Common myeloid progenitor, CD34-positive (primary cell): ENCODE measurements around the gene PBX1.

Experiments used
- CTCF ChIA-PET: fragments of 350-600 bp; sonication (Branson Sonifier 250); formaldehyde crosslinking; loops from one replicate; lab custom pipeline; 2021; ENCODE audit warnings: antibody characterized with exemption; lab: Charles Lee
- POLR2A ChIA-PET: fragments of 350-600 bp; sonication (Branson Sonifier 250); formaldehyde crosslinking; loops from one replicate; lab custom pipeline; 2021; ENCODE audit warnings: antibody characterized with exemption; lab: Charles Lee
- DNase-seq, 3 donors: peaks; one replicate each; pipeline versions ENCODE4 v3.0.0 to v3.0.0-alpha.2; 2013
- H3K27ac ChIP-seq, 2 experiments: 1 replicate in 1 of 2; 2 replicates in 1 of 2; pipeline ENCODE4 v1.7.0; 2013; ENCODE audit warnings: inconsistent platforms in 2 of 2, low read length in 2 of 2, mild to moderate bottlenecking in 2 of 2, low read depth in 1 of 2, moderate library complexity in 1 of 2; ENCODE audit not compliant: severe bottlenecking in 2 of 2, insufficient read depth in 1 of 2, poor library complexity in 1 of 2
- H3K27me3 ChIP-seq, 5 experiments: replicated peaks in 2 of 5; 1 replicate in 3 of 5; 2 replicates in 2 of 5; pipeline versions ENCODE4 v1.6.1 to v1.7.0; 2013; ENCODE audit warnings: low read length in 4 of 5, mild to moderate bottlenecking in 2 of 5, moderate library complexity in 2 of 5, inconsistent platforms in 1 of 5; ENCODE audit not compliant: insufficient read depth in 5 of 5, control insufficient read depth in 4 of 5
- H3K36me3 ChIP-seq, 4 experiments: 1 replicate in 2 of 4; 2 replicates in 2 of 4; pipeline versions ENCODE4 v1.6.1 to v1.7.0; 2013; ENCODE audit warnings: low read length in 3 of 4, control low read depth in 1 of 4, mild to moderate bottlenecking in 1 of 4; ENCODE audit not compliant: control insufficient read depth in 4 of 4, insufficient read depth in 4 of 4
- H3K4me1 ChIP-seq, 4 experiments: 1 replicate in 3 of 4; 2 replicates in 1 of 4; pipeline versions ENCODE4 v1.6.1 to v1.7.1; 2013; ENCODE audit warnings: low read length in 3 of 4, mild to moderate bottlenecking in 3 of 4, control low read depth in 1 of 4, inconsistent platforms in 1 of 4, moderate library complexity in 1 of 4; ENCODE audit not compliant: control insufficient read depth in 4 of 4, insufficient read depth in 4 of 4; ENCODE audit errors: control extremely low read depth in 1 of 4
- H3K4me3 ChIP-seq, 7 experiments: 1 replicate in 4 of 7; 2 replicates in 3 of 7; pipeline versions ENCODE4 v1.5.1 to v1.7.0; 2013; ENCODE audit warnings: mild to moderate bottlenecking in 7 of 7, low read length in 6 of 7, moderate library complexity in 6 of 7, inconsistent platforms in 2 of 7, low read depth in 2 of 7, control low read depth in 1 of 7; ENCODE audit not compliant: insufficient read depth in 4 of 7, control insufficient read depth in 1 of 7; ENCODE audit errors: extremely low read depth in 1 of 7
- H3K9me3 ChIP-seq, 5 experiments: 1 replicate in 4 of 5; 2 replicates in 1 of 5; pipeline versions ENCODE4 v1.6.1 to v1.7.1; 2013; ENCODE audit warnings: low read length in 4 of 5, mild to moderate bottlenecking in 2 of 5, inconsistent platforms in 1 of 5, low read depth in 1 of 5, moderate library complexity in 1 of 5; ENCODE audit not compliant: control insufficient read depth in 4 of 5, insufficient read depth in 2 of 5; ENCODE audit errors: control extremely low read depth in 1 of 5
- WGBS: methylation state at CpG from one replicate; pipeline ENCODE4 v1.1.5; 2013; ENCODE audit not compliant: insufficient coverage; 5-methylcytosine and 5-hydroxymethylcytosine counted together

The PBX1 gene

GRCh38 chr1:164578479-164579200 is 19.7 kb downstream of the PBX1 start:
- no peak overlapping the region for H3K27ac ChIP-seq
- DNase-seq, result no peak
- ChIA-PET CTCF (no interaction called here), POLR2A (no interaction called here)
- WGBS, result 81% methylated on average over 3 of the region's 4 CpGs
- no peaks in the 10 kb centered on the region for H3K27me3 ChIP-seq
- peaks cover 0 to 6% (median 3%) of the 10 kb centered on the region in 4 experiments for H3K36me3 ChIP-seq
- H3K9me3 ChIP-seq, result no peaks in the 10 kb centered on the region
- no peak overlapping the region for H3K4me3 ChIP-seq
- H3K4me1 ChIP-seq, result peaks cover 0 to 9% (median 0%) of the 10 kb centered on the region in 4 experiments

DNA sequence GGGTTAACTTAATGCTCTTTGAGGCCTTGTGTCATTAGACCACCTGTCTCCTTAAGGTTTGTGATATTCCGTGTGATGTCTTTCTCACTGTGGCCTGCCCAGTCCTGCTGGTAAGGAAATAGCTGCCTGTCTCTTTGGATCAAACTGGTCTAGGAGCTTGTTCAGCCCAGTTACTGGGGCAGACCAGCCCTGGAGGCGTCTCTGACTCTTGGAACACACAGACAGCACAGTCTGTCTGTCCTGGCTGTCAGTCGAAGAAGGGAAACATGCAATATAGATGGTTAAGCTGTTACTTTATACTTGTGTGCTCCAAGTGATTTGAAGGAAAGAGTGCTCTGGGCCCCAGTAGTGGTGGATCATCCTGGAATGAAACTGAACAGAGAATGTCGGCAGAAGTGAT is 20.4 kb downstream of the PBX1 start:
- no peaks in the 10 kb centered on the region for H3K9me3 ChIP-seq
- ChIA-PET POLR2A (no interaction called here), CTCF (interaction anchor here (0.6 kb wide), 1 partner anchor 182 kb away, joined by 4 read pairs; no protein-coding TSS in a partner anchor)
- H3K27ac ChIP-seq, result no peak overlapping the region
- peaks cover 0 to 9% (median 0%) of the 10 kb centered on the region in 4 experiments for H3K4me1 ChIP-seq
- no peak for DNase-seq
- 98% methylated on average over 4 of the region's 4 CpGs for WGBS
- H3K36me3 ChIP-seq, result peaks cover 0 to 7% (median 3%) of the 10 kb centered on the region in 4 experiments
- no peaks in the 10 kb centered on the region for H3K27me3 ChIP-seq
- no peak overlapping the region for H3K4me3 ChIP-seq

DNA sequence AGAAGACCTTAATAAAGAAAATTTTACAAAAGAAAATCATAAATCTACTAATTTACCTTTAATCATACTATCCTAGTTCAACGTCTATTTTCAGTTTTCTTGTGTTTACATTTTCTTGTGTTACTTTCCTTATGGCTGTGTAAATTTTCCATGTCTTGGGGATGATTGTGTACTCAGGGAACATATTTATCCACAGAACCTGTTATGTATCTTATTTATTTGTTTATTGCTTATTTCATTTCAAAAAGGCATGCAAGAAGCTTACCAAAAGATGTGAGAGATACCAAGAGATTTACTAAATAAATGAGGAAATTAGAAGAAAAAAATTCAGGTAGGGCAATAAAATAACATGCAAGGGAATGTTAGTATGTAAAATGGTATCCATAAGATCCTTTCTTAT is 22.8 kb downstream of the PBX1 start:
- H3K36me3 ChIP-seq, result peaks cover 0 to 9% (median 2%) of the 10 kb centered on the region in 4 experiments
- peaks cover 0 to 9% (median 0%) of the 10 kb centered on the region in 4 experiments for H3K4me1 ChIP-seq
- no CpG with 5 or more reads among the region's 1 CpG for WGBS
- DNase-seq, result no peak
- no peak overlapping the region for H3K27ac ChIP-seq
- CTCF ChIA-PET, result interaction anchor here (1.0 kb wide), 1 partner anchor 10 kb away, joined by 3 read pairs; no protein-coding TSS in a partner anchor
- no peaks in the 10 kb centered on the region for H3K27me3 ChIP-seq
- POLR2A ChIA-PET, result no interaction called here
- no peak overlapping the region for H3K4me3 ChIP-seq
- H3K9me3 ChIP-seq, result no peaks in the 10 kb centered on the region

DNA sequence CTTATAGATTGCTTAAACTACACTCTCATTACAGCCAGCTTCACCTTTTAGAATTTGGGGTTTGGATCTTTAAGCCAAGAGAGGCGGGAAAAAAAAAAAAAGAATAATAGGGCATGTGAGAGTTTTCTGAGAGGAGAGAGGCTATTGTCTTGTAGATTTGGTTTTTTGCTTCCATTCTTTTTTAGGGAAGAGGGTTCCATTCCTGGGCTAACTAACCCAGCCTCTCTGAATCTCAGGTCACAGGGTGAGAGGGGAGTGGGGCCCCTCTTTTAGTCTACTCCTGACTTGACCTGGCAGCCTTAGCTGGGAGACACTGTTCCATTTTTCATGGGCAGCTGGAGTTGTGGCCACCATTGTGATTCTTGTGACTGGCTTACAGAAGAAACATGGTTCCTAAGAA is 24.2 kb downstream of the PBX1 start:
- peaks cover 0 to 10% (median under 1%) of the 10 kb centered on the region in 4 experiments for H3K4me1 ChIP-seq
- POLR2A ChIA-PET, result no interaction called here
- no peak for DNase-seq
- no peaks in the 10 kb centered on the region for H3K27me3 ChIP-seq
- H3K36me3 ChIP-seq, result peaks cover 0 to 11% (median 2%) of the 10 kb centered on the region in 4 experiments
- no peak overlapping the region for H3K27ac ChIP-seq
- no peak overlapping the region for H3K4me3 ChIP-seq
- CTCF ChIA-PET, result interaction anchor here (1.3 kb wide), 1 partner anchor 14 kb away, joined by 3 read pairs; no protein-coding TSS in a partner anchor
- no peaks in the 10 kb centered on the region for H3K9me3 ChIP-seq
- no CpG with 5 or more reads among the region's 1 CpG for WGBS

DNA sequence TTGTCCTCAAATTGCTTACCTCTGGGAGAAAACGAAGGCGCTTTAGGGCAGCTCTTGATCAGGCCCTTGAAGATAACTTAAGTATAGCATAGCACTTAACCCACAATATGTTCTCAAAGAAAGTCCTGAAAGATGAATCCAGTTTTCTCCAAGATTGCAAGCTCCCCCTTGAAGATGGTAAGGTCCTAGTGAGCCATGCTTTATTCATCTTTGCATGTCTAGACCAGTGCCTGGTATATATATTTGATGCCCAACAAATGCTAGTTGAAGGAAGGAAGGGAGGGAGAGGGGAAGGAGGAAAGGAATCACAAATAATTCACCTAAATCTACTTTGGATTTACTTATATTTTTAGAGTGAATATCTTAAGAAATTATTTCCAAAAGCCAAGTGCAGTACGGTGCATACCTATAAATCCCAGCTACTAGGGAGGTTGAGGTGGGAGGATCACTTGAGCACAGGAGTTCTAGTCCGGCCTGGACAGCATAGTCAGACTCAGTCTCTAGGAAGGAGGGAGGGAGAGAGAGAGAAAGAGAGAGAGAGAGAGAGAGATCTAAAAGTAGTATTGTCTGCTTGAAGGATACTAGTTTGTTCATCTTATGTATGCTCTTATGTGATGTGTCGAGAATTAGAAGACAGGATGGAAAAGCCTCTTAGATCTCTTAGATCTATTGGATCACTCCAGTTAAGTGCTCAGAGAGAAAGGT is 25.0 kb downstream of the PBX1 start:
- ChIA-PET POLR2A (no interaction called here), CTCF (interaction anchor here (1.0 to 1.3 kb wide), 2 partner anchors 15 to 23 kb away, joined by 3 read pairs; no protein-coding TSS in a partner anchor)
- 100% methylated on average over 4 of the region's 5 CpGs for WGBS
- no peak overlapping the region for H3K4me3 ChIP-seq
- no peak for DNase-seq
- H3K4me1 ChIP-seq, result peaks cover 0 to 12% (median 2%) of the 10 kb centered on the region in 4 experiments
- H3K27ac ChIP-seq, result no peak overlapping the region
- H3K36me3 ChIP-seq, result peaks cover 0 to 11% (median 2%) of the 10 kb centered on the region in 4 experiments
- H3K9me3 ChIP-seq, result no peaks in the 10 kb centered on the region
- no peaks in the 10 kb centered on the region for H3K27me3 ChIP-seq

DNA sequence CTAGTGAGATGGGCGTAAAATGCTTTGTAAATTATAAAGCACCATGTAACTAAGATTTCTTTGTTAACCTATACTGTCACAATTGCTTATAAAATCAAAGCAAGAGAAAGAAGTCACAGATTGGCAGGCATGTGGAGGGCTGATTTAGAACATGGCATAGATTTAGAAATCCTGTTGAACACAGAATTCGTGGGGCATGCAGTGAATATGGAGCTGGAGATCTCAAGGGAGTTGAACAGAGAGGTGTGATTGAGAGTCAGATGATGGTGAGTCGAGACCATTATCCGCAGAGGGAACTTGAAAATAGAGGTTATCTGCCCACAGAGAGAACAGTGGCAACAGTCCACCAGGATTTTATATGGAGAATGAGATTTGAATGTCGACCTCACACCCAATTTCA is 27.6 kb downstream of the PBX1 start:
- Histone ChIP-seq H3K4me1 (peaks cover 0 to 31% (median 12%) of the 10 kb centered on the region in 4 experiments), H3K27me3 (no peaks in the 10 kb centered on the region), H3K27ac (no peak overlapping the region), H3K4me3 (no peak overlapping the region), H3K36me3 (peaks cover 0 to 11% (median 2%) of the 10 kb centered on the region in 4 experiments), H3K9me3 (no peaks in the 10 kb centered on the region)
- POLR2A ChIA-PET, result no interaction called here
- CTCF ChIA-PET, result no interaction called here
- WGBS, result 96% methylated on average over 3 of the region's 5 CpGs
- no peak for DNase-seq
